Measurements from ENCODE around the gene TMPRSS2.
"Not testable (repeated sequence)": the region's sequence is repeated elsewhere in the genome, so short reads cannot be mapped to it uniquely, and the experiment has no call there.

The TMPRSS2 gene

GRCh38 chr21:41425954-41426675 is 81.8 kb downstream of the TMPRSS2 start, which contains the start of gene MX1:
Gene MX1, plus strand, starts transcription at chr21:41426239. Its CDS starts 5,832 bp downstream, at chr21:41432071.
- peak; percentile 62 for DNase-seq (ENCODE audit: low spot score)

- no peak for DNase-seq (ENCODE audit: low spot score)
These were observed 82.4 kb downstream of the TMPRSS2 start for GRCh38 chr21:41425588-41425953.

- DNase-seq (ENCODE audit: low spot score) = not testable (repeated sequence)
These were observed 84.7 kb downstream of the TMPRSS2 start for GRCh38 chr21:41423305-41423636.

- no peak for DNase-seq (ENCODE audit: low spot score)
These were observed 85.2 kb downstream of the TMPRSS2 start for GRCh38 chr21:41422546-41423304.

- DNase-seq (ENCODE audit: low spot score) = not testable (repeated sequence)
These were observed 87.0 kb downstream of the TMPRSS2 start for GRCh38 chr21:41420998-41421397.

- DNase-seq (ENCODE audit: low spot score) = peak; percentile 89
These were observed 87.8 kb downstream of the TMPRSS2 start for GRCh38 chr21:41419921-41420862.

- no peak for DNase-seq (ENCODE audit: low spot score)
These were observed 88.8 kb downstream of the TMPRSS2 start for GRCh38 chr21:41418956-41419680.

- no peak for DNase-seq (ENCODE audit: low spot score)
These were observed 89.6 kb downstream of the TMPRSS2 start for GRCh38 chr21:41418393-41418792.

GRCh38 chr21:41417505-41417904 is 90.5 kb downstream of the TMPRSS2 start:
- DNase-seq (ENCODE audit: low spot score) = not testable (repeated sequence)
